BJ (cell line): ENCODE data around the gene OR10A4. TPM values are rescaled to one million over a fixed set of nuclear protein-coding genes. Genes with fewer than 3 reads are reported as not detected.
"Not testable (repeated sequence)": the region's sequence is repeated elsewhere in the genome, so short reads cannot be mapped to it uniquely, and the experiment has no call there.

ENCODE experiments used
- CTCF ChIA-PET: fragments of 350-600 bp; formaldehyde crosslinking; extraction: SDS; loops from one replicate; lab custom pipeline; 2021; ENCODE audit warnings: antibody characterized with exemption, inconsistent platforms; lab: Yijun Ruan, JAX
- POLR2A ChIA-PET: fragments of 300-600 bp; sonication (Branson Sonifier 250); formaldehyde crosslinking; extraction: SDS; loops from one replicate; lab custom pipeline; 2021; ENCODE audit warnings: antibody characterized with exemption; lab: Charles Lee
- DNase-seq: peaks from one replicate; pipeline ENCODE4 v3.0.0-alpha.2; 2011; ENCODE audit warnings: low read depth
- H3K27me3 ChIP-seq: 2 replicates; pipeline ENCODE4 v1.6.0; 2011; ENCODE audit warnings: low read length; ENCODE audit not compliant: control insufficient read depth, insufficient read depth
- H3K36me3 ChIP-seq: 2 replicates; pipeline ENCODE4 v1.5.1; 2011; ENCODE audit warnings: low read length; ENCODE audit not compliant: control insufficient read depth, insufficient read depth
- H3K4me3 ChIP-seq: 2 replicates; pipeline ENCODE4 v1.5.1; 2011; ENCODE audit warnings: low read depth, mild to moderate bottlenecking, control low read depth, low read length
- polyA plus RNA-seq: library from polyadenylated mRNA; depleted of rRNA; stranded (reverse); fragments of >200 nt; gene quantifications from 2 replicates; pipeline ENCODE4 v1.2.3, GENCODE V29; 2011
- TF ChIP-seq, protein P1 (sequence below): IDR thresholded peaks from 2 replicates; pipeline ENCODE4 v1.5.1; 2011; ENCODE audit warnings: low read depth, mild to moderate bottlenecking, control low read depth, inconsistent platforms, low read length, moderate library complexity; ENCODE audit not compliant: insufficient read depth

The OR10A4 gene
- polyA plus RNA-seq, 1 experiment, result not detected

DNA sequence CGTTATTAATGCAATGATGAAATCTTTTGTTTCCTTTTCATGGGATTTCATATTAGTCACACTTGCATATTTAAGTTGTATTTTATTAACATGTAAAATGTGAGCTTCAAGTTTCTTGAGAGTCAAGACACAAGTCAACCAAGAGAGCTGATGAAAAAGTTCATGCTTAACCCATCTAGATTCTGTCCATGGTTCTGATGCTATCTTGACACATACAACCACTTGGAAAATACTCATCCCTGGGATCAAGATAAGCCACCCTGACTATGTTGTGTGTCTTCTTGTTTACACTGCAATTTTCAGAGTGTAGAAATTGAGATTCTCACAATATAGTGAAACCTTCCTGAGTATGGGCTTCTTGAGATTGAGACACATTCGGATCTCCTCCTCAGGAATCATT, 664 bp upstream of the OR10A4 start:
- CTCF ChIA-PET, result no interaction called here
- POLR2A ChIA-PET, result no interaction called here
- Histone ChIP-seq H3K27me3 (no peaks in the 10 kb centered on the region), H3K4me3 (no peak overlapping the region), H3K36me3 (no peaks in the 10 kb centered on the region)
- TF ChIP-seq, protein P1, sequence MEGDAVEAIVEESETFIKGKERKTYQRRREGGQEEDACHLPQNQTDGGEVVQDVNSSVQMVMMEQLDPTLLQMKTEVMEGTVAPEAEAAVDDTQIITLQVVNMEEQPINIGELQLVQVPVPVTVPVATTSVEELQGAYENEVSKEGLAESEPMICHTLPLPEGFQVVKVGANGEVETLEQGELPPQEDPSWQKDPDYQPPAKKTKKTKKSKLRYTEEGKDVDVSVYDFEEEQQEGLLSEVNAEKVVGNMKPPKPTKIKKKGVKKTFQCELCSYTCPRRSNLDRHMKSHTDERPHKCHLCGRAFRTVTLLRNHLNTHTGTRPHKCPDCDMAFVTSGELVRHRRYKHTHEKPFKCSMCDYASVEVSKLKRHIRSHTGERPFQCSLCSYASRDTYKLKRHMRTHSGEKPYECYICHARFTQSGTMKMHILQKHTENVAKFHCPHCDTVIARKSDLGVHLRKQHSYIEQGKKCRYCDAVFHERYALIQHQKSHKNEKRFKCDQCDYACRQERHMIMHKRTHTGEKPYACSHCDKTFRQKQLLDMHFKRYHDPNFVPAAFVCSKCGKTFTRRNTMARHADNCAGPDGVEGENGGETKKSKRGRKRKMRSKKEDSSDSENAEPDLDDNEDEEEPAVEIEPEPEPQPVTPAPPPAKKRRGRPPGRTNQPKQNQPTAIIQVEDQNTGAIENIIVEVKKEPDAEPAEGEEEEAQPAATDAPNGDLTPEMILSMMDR, result no peak
- no peak for DNase-seq

DNA sequence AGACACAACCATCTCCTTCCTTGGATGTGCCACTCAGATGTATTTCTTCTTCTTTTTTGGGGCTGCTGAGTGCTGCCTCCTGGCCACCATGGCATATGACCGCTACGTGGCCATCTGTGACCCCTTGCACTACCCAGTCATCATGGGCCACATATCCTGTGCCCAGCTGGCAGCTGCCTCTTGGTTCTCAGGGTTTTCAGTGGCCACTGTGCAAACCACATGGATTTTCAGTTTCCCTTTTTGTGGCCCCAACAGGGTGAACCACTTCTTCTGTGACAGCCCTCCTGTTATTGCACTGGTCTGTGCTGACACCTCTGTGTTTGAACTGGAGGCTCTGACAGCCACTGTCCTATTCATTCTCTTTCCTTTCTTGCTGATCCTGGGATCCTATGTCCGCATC, 489 bp downstream of the OR10A4 start:
- TF ChIP-seq, protein P1, result no peak
- Histone ChIP-seq H3K27me3 (no peaks in the 10 kb centered on the region), H3K4me3 (no peak overlapping the region), H3K36me3 (no peaks in the 10 kb centered on the region)
- no peak for DNase-seq
- CTCF ChIA-PET, result no interaction called here
- POLR2A ChIA-PET, result no interaction called here

DNA sequence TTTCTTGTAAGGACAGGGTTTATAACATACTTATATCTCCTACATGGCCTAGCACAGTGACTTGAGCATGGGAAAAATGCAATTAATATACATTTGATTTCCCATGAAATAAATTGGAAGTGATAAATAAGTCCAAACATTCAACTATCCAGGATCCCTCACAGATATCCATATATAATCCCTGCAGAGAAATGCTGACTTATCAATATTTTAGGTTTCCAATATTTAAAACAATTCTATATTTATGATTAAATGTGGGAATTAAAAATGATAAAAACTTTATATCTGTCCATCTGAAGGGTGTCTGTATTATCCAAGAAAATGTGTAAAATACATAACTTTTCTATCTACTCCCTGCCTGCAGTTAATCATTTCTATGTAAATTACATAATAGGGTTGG, 6.3 kb downstream of the OR10A4 start:
- POLR2A ChIA-PET, result no interaction called here
- no peak overlapping the region for H3K4me3 ChIP-seq
- TF ChIP-seq, protein P1, result no peak
- H3K27me3 ChIP-seq, result no peaks in the 10 kb centered on the region
- no peaks in the 10 kb centered on the region for H3K36me3 ChIP-seq
- DNase-seq, result no peak
- CTCF ChIA-PET, result no interaction called here

DNA sequence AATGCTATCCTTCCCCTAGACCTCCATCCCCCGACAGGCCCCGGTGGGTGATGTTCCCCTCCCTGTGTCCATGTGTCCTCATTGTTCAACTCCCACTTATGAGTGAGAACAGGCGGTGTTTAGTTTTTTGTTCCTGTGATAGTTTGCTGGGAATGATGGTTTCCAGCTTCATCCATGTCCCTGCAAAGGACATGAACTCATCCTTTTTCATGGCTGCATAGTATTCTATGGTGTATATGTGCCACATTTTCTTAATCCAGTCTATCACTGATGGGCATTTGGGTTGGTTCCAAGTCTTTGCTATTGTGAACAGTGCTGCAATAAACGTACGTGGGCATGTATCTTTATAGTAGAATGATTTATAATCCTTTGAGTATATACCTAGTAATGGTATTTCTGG, 11.3 kb downstream of the OR10A4 start:
- CTCF ChIA-PET, H3K27me3 ChIP-seq, H3K36me3 ChIP-seq, DNase-seq, H3K4me3 ChIP-seq, POLR2A ChIA-PET: not testable (repeated sequence)

DNA sequence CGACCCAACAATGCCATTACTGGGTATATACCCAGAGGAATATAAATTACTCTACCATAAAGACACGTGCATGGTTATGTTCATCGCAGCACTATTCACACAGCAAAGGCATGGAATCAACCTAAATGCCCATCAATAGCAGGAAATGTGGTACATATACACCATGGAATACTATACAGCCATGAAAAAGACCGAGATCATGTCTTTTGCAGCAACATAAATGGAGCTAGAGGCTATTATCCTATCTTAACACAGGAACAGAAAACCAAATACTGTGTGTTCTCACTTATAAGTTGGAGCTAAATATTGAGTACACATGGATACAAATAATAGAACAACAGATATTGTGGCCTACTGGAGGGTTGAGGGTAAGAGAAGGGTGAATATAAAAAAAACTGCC, 12.4 kb downstream of the OR10A4 start:
- H3K36me3 ChIP-seq, result no peaks in the 10 kb centered on the region
- CTCF ChIA-PET, result interaction anchor here (1.0 kb wide), 1 partner anchor 19 kb away, joined by 3 read pairs; no protein-coding TSS in a partner anchor
- POLR2A ChIA-PET, result no interaction called here
- no peaks in the 10 kb centered on the region for H3K27me3 ChIP-seq
- H3K4me3 ChIP-seq, result no peak overlapping the region
- DNase-seq, result no peak
- TF ChIP-seq, protein P1, result no peak

DNA sequence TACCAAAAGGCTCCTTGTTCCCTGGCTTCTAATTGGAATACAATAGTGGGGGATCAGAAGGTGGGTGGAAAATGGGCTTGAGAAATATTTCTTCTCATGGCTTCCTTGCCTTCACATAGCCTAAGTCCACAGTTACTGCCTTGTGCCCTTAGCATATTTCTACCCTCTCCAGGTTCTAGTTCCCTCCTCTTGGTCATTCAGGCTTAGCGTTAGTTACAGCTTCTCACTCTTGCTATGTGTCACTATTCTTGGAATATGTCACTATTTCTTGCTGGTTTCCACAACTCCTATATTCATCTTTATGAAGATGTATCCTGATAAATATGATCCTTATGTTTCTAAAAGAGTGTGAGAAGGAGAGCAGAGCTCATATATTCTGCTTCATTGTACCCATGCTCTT, 13.4 kb downstream of the OR10A4 start:
- Histone ChIP-seq H3K36me3 (no peaks in the 10 kb centered on the region), H3K27me3 (no peaks in the 10 kb centered on the region), H3K4me3 (no peak overlapping the region)
- CTCF ChIA-PET, result interaction anchor here (1.0 kb wide), 1 partner anchor 20 kb away, joined by 3 read pairs; no protein-coding TSS in a partner anchor
- TF ChIP-seq, protein P1, result no peak
- no peak for DNase-seq
- POLR2A ChIA-PET, result no interaction called here
